OCI-LY3 (cell line): ENCODE data around the gene CARF.
"Not testable (repeated sequence)": the region's sequence is repeated elsewhere in the genome, so short reads cannot be mapped to it uniquely, and the experiment has no call there.

Experiments used
- H2AFZ ChIP-seq: fragments of 200-600, 300-600 bp; shearing (Covaris generic); 2 replicates; pipeline ENCODE4 v1.6.0; 2014; ENCODE audit warnings: antibody characterized with exemption, low read depth, low read length
- H3K27ac ChIP-seq: fragments of 200-600, 300-600 bp; sonication (generic); 2 replicates; pipeline ENCODE4 v1.5.1; 2014; ENCODE audit warnings: mild to moderate bottlenecking, low read length, moderate library complexity, mixed read lengths
- H3K27me3 ChIP-seq: fragments of 200-600, 300-600 bp; sonication (generic); 2 replicates; pipeline ENCODE4 v1.6.1; 2014; ENCODE audit warnings: low read depth, low read length, mixed read lengths
- H3K36me3 ChIP-seq: fragments of 200-600, 300-600 bp; sonication (generic); replicated peaks from 2 replicates; pipeline ENCODE3; 2014; ENCODE audit warnings: low read depth, low read length, mixed read lengths
- H3K4me1 ChIP-seq: fragments of 300-600, 200-600 bp; sonication (generic); 2 replicates; pipeline ENCODE4 v1.6.1; 2014; ENCODE audit warnings: low read length, mixed read lengths
- H3K4me2 ChIP-seq: fragments of 200-600, 300-600 bp; sonication (generic); 2 replicates; pipeline ENCODE4 v1.6.1; 2014; ENCODE audit warnings: low read length, mixed read lengths
- H3K4me3 ChIP-seq: fragments of 300-600, 200-600 bp; sonication (generic); 2 replicates; pipeline ENCODE4 v1.5.1; 2014; ENCODE audit warnings: antibody characterized with exemption, mild to moderate bottlenecking, low read length, moderate library complexity
- H3K79me2 ChIP-seq: fragments of 300-600, 200-600 bp; shearing (Covaris generic); 2 replicates; pipeline ENCODE4 v1.6.1; 2014; ENCODE audit warnings: mild to moderate bottlenecking, low read length, mixed read lengths
- H3K9ac ChIP-seq: fragments of 300-600, 200-600 bp; shearing (Covaris generic); 2 replicates; pipeline ENCODE4 v1.6.0; 2014; ENCODE audit warnings: mild to moderate bottlenecking, low read length, moderate library complexity
- H3K9me3 ChIP-seq: fragments of 200-600, 300-600 bp; shearing (Covaris generic); 2 replicates; pipeline ENCODE4 v1.6.1; 2014; ENCODE audit warnings: low read length, mixed read lengths; ENCODE audit not compliant: insufficient read depth
- H4K20me1 ChIP-seq: fragments of 200-600, 300-600 bp; sonication (generic); 2 replicates; pipeline ENCODE4 v1.6.1; 2016; ENCODE audit warnings: low read length, mixed read lengths; ENCODE audit not compliant: insufficient read depth
- EZH2phosphoT487 ChIP-seq: fragments of 200-600 bp; shearing (Covaris generic); IDR thresholded peaks from 2 replicates; pipeline ENCODE4 v1.6.1; 2018; ENCODE audit warnings: antibody characterized with exemption, mixed run types, low read depth
- TF ChIP-seq, protein P1 (sequence below): fragments of 200-600, 300-600 bp; sonication (generic); IDR thresholded peaks from 2 replicates; pipeline ENCODE4 v1.5.1; 2014; ENCODE audit warnings: antibody characterized with exemption, low read length, low read depth

Gene CARF

DNA sequence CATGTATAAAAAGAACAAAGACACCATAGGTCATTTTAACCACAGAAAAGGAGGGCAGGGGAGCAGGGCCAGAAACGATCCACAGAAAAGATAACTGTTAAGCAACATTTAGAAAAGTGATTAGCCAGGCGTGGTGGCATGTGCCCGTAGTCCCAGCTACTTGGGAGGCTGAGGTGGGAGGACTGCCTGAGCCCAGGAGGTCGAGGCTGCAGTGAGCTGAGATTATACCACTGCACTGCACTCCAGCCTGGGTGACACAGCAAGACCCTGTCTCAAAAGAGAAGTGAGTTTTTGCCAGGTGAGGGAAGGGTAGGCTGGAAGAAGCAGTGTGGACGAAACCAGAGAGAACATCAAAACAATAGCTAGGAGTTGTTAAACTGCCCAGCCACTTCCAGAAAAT is 3.9 kb upstream of the CARF start:
- no peak overlapping the region for H3K9ac ChIP-seq
- H3K4me3 ChIP-seq = no peak overlapping the region
- no peak overlapping the region for H2AFZ ChIP-seq
- 0 out of 2 replicates have a peak, but pooled peaks cover 6% of the 10 kb centered on the region for H4K20me1 ChIP-seq
- H3K27ac ChIP-seq = no peak overlapping the region
- H3K27me3 ChIP-seq = no peaks in the 10 kb centered on the region
- H3K4me2 ChIP-seq = no peak overlapping the region
- H3K79me2 ChIP-seq = peaks cover 71% of the 10 kb centered on the region
- peaks cover 24% of the 10 kb centered on the region for H3K36me3 ChIP-seq
- no peaks in the 10 kb centered on the region for H3K9me3 ChIP-seq
- TF ChIP-seq EZH2phosphoT487 = no peak
- TF ChIP-seq, protein P1, sequence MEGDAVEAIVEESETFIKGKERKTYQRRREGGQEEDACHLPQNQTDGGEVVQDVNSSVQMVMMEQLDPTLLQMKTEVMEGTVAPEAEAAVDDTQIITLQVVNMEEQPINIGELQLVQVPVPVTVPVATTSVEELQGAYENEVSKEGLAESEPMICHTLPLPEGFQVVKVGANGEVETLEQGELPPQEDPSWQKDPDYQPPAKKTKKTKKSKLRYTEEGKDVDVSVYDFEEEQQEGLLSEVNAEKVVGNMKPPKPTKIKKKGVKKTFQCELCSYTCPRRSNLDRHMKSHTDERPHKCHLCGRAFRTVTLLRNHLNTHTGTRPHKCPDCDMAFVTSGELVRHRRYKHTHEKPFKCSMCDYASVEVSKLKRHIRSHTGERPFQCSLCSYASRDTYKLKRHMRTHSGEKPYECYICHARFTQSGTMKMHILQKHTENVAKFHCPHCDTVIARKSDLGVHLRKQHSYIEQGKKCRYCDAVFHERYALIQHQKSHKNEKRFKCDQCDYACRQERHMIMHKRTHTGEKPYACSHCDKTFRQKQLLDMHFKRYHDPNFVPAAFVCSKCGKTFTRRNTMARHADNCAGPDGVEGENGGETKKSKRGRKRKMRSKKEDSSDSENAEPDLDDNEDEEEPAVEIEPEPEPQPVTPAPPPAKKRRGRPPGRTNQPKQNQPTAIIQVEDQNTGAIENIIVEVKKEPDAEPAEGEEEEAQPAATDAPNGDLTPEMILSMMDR = no peak
- peaks cover 17% of the 10 kb centered on the region for H3K4me1 ChIP-seq

DNA sequence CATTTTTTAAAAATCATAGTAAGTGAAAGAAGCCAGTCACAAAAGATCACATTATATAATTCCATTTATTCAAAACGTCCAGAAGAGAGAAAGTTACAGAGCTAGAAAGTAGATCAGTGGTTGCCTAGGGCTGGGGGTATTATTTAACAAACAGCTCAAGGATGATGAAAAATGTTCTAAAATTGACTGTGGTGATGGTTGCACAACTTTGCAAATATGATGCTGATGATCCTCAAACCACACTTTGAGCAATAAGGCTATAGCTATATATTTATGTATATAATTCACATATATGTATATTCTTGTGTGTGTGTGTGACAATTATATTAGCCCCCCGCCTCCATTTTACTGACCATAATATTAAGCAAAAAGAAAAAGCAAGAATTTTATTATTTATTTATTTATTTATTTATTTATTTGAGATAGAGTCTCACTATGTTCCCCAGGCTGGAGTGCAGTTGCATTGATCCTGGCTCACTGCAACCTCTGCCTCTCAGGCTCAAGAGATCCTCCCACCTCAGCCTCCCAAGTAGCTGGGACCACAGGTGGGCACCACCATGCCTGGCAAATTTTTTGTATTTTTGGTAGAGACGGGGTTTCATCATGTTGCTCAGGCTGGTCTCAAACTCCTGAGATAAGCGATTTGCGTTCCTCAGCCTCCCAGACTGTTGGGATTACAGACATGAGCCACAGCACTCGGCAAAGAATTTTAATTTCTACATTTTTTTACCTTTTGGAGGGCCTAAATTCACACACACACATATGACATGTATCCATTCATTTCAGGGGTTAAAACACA is 2.5 kb upstream of the CARF start:
- 0 out of 2 replicates have a peak, but pooled peaks cover 6% of the 10 kb centered on the region for H4K20me1 ChIP-seq
- H2AFZ ChIP-seq = no peak overlapping the region
- H3K4me3 ChIP-seq = peak overlapping the region; percentile 93
- no peaks in the 10 kb centered on the region for H3K27me3 ChIP-seq
- no peak for TF ChIP-seq EZH2phosphoT487
- TF ChIP-seq, protein P1 = no peak
- H3K4me1 ChIP-seq = peaks cover 20% of the 10 kb centered on the region
- H3K79me2 ChIP-seq = peaks cover 63% of the 10 kb centered on the region
- no peak overlapping the region for H3K27ac ChIP-seq
- peaks cover 20% of the 10 kb centered on the region for H3K36me3 ChIP-seq
- no peak overlapping the region for H3K9ac ChIP-seq
- no peaks in the 10 kb centered on the region for H3K9me3 ChIP-seq
- peak overlapping the region; percentile 96 for H3K4me2 ChIP-seq

GRCh38 chr2:202910250-202910649 is 1.8 kb upstream of the CARF start:
- not testable (repeated sequence) for H3K27me3 ChIP-seq, H4K20me1 ChIP-seq, H2AFZ ChIP-seq, H3K27ac ChIP-seq, H3K9me3 ChIP-seq
- Histone ChIP-seq H3K4me2 (peak overlapping the region; percentile 96), H3K79me2 (peaks cover 56% of the 10 kb centered on the region), H3K4me3 (peak overlapping the region; percentile 93), H3K36me3 (peaks cover 18% of the 10 kb centered on the region), H3K4me1 (peaks cover 20% of the 10 kb centered on the region), H3K9ac (peak overlapping the region; percentile 94)

- no peak overlapping the region for H3K27ac ChIP-seq
- H3K79me2 ChIP-seq = peaks cover 52% of the 10 kb centered on the region
- 0 out of 2 replicates have a peak, but pooled peaks cover 6% of the 10 kb centered on the region for H4K20me1 ChIP-seq
- H3K4me1 ChIP-seq = peaks cover 20% of the 10 kb centered on the region
- peaks cover 13% of the 10 kb centered on the region for H3K36me3 ChIP-seq
- peak overlapping the region; percentile 96 for H3K4me2 ChIP-seq
- H3K4me3 ChIP-seq = peak overlapping the region; percentile 93
- H3K27me3 ChIP-seq = no peaks in the 10 kb centered on the region
- H2AFZ ChIP-seq = no peak overlapping the region
- peak overlapping the region; percentile 94 for H3K9ac ChIP-seq
- H3K9me3 ChIP-seq = no peaks in the 10 kb centered on the region
- TF ChIP-seq EZH2phosphoT487 = no peak
- TF ChIP-seq, protein P1 = no peak
These were observed 1.4 kb upstream of the CARF start for GRCh38 chr2:202910698-202911097.
